Measurements from ENCODE around the gene CEACAM20. TPM values are rescaled to one million over a fixed set of nuclear protein-coding genes. Genes with fewer than 3 reads are reported as not detected.
"Not testable (repeated sequence)": the region's sequence is repeated elsewhere in the genome, so short reads cannot be mapped to it uniquely, and the experiment has no call there.

CEACAM20 gene
- total and polyA plus RNA-seq, 11 donors, result not detected

DNA sequence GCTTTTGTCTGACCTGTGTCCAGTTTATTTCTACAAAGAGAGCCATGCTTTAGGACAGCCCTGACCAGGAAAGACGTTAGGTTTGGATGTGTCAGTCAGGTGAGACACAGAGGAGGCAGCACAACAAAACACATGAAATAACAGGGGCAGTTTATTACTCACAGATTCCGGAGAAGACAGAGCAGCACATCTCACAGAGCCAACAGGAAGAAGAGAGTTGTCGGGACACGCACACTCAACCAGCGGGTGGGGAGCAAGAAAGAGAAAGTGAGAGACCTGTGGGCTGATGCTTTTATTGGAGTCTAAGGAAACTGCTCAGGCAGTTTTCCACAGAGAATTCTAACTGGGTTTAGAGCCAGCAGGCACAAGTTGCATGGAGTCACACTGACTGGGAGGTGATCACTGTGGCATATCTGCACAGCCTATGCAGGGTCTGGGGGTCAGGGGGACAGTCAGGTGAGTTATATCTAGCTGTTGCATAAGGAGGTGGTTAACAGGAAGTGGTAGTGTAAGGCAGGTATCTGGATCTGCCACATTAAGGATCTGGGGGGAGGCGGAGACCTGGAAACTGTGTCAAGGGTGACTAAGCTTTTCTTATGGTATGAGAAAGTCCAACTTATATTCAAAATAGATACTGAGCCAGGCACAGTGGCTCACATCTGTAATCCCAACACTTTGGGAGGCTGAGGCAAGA is 24.1 kb upstream of the CEACAM20 start:
- intact Hi-C loops (cut with DNase I), result no loop called here
- H3K9me3 ChIP-seq, result no peaks in the 10 kb centered on the region
- no peak overlapping the region for H3K4me3 ChIP-seq
- TF ChIP-seq POLR2A (IDR thresholded peaks at IDR 0.05), result no peak
- TF ChIP-seq, protein P1, sequence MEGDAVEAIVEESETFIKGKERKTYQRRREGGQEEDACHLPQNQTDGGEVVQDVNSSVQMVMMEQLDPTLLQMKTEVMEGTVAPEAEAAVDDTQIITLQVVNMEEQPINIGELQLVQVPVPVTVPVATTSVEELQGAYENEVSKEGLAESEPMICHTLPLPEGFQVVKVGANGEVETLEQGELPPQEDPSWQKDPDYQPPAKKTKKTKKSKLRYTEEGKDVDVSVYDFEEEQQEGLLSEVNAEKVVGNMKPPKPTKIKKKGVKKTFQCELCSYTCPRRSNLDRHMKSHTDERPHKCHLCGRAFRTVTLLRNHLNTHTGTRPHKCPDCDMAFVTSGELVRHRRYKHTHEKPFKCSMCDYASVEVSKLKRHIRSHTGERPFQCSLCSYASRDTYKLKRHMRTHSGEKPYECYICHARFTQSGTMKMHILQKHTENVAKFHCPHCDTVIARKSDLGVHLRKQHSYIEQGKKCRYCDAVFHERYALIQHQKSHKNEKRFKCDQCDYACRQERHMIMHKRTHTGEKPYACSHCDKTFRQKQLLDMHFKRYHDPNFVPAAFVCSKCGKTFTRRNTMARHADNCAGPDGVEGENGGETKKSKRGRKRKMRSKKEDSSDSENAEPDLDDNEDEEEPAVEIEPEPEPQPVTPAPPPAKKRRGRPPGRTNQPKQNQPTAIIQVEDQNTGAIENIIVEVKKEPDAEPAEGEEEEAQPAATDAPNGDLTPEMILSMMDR (IDR thresholded peaks at IDR 0.05), result no peak
- DNase-seq (no peak), ATAC-seq (no peak)
- no peaks in the 10 kb centered on the region for H3K4me1 ChIP-seq
- H3K27me3 ChIP-seq, result no peaks in the 10 kb centered on the region
- no peak overlapping the region for H3K27ac ChIP-seq
- WGBS, 4 donors, result 61 to 66% (median 65%) methylated on average over 6 of the region's 6 CpGs
- H3K36me3 ChIP-seq, result no peaks in the 10 kb centered on the region

DNA sequence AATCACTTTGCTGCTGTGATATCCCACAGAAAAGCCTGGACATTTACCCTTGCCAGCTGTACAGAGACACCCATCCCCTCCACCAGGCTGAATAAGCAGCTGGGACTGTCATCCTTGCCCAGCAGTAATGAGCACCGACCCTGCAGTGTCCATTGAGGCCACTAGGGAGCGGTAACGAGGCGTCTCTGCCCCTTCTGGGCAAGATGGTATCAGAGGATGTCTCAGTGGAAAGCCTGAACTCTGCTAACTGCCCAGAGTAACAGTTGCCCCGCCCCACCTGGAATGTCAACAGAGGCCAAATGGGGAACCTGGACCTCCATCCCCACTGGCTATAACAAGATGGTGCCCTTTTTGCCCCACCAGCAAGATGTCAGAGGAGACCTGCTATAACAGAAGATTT is 22.8 kb upstream of the CEACAM20 start:
- H3K4me3 ChIP-seq, result no peak overlapping the region
- H3K9me3 ChIP-seq, result no peaks in the 10 kb centered on the region
- H3K27ac ChIP-seq, result no peak overlapping the region
- WGBS, 4 donors, result 5 to 10% (median 7%) methylated on average over 5 of the region's 5 CpGs
- H3K36me3 ChIP-seq, result no peaks in the 10 kb centered on the region
- intact Hi-C loops (cut with DNase I), result no loop called here
- TF ChIP-seq, protein P1 (IDR thresholded peaks at IDR 0.05), result peak in 7 of 12 donors; percentile 16 to 53 (median 34)
- no peak for TF ChIP-seq POLR2A (IDR thresholded peaks at IDR 0.05)
- ATAC-seq (no peak), DNase-seq (no peak)
- no peaks in the 10 kb centered on the region for H3K4me1 ChIP-seq
- H3K27me3 ChIP-seq, result no peaks in the 10 kb centered on the region

DNA sequence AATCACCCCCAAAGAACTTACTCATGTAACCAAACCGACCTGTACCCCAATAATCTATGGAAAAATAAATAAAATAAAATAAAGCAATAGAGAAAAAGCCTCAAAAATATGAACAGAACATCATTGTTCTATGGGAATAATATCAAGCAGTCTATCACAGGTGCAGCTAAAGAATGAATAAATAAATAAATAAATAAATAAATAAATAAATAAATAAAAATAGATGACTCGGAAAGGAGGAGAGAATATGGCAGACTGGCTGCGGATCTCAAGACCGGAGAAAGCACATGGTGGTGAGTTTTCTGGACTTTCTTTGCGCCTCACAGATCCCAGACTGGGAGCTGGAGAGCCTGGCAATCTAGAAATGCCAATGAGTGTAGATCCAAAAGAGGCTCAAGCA is 22.4 kb upstream of the CEACAM20 start:
- DNase-seq, result no peak
- no peak overlapping the region for H3K4me3 ChIP-seq
- no peaks in the 10 kb centered on the region for H3K27me3 ChIP-seq
- intact Hi-C loops (cut with DNase I), result no loop called here
- H3K36me3 ChIP-seq, result no peaks in the 10 kb centered on the region
- no peak for ATAC-seq
- no peaks in the 10 kb centered on the region for H3K9me3 ChIP-seq
- H3K27ac ChIP-seq, result no peak overlapping the region
- 70 to 82% (median 78%) methylated on average over 5 of the region's 5 CpGs for WGBS, 4 donors
- TF ChIP-seq, protein P1 (IDR thresholded peaks at IDR 0.05), result no peak
- TF ChIP-seq POLR2A (IDR thresholded peaks at IDR 0.05), result no peak
- no peaks in the 10 kb centered on the region for H3K4me1 ChIP-seq

DNA sequence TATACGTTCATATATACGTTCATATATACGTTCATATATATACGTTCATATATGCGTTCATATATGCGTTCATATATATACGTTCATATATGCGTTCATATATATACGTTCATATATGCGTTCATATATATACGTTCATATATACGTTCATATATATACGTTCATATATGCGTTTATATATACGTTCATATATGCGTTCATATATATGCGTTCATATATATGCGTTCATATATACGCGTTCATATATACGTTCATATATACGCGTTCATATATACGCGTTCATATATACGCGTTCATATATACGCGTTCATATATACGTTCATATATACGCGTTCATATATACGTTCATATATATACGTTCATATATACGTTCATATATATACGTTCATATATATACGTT is 21.5 kb upstream of the CEACAM20 start:
- H3K9me3 ChIP-seq; intact Hi-C loops (cut with DNase I); H3K4me3 ChIP-seq; DNase-seq; ATAC-seq; H3K4me1 ChIP-seq; H3K27me3 ChIP-seq; H3K27ac ChIP-seq; H3K36me3 ChIP-seq: not testable (repeated sequence)
- 86 to 93% (median 92%) methylated on average over 37 of the region's 37 CpGs for WGBS, 4 donors

DNA sequence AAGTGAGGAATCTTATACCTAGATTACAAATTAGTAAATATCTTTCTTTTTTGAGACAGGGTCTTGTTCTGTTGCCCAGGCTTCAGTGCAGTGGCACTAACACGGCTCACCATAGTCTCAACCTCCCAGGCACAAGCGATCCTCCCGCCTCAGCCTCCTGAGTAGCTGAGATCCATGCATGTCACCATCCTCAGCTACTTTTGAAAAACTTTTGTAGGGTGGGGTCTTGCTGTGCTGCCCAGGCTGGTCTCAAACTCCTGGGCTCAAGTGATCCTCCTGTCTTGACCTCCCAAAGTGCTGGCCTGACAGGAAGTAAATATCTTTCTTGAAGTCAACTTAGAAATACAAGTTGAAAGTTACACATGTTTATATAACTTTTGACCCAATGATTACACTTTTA is 20.0 kb upstream of the CEACAM20 start:
- TF ChIP-seq, protein P1 (IDR thresholded peaks at IDR 0.05), result no peak
- no peak for TF ChIP-seq POLR2A (IDR thresholded peaks at IDR 0.05)
- H3K27ac ChIP-seq, result no peak overlapping the region
- H3K36me3 ChIP-seq, result no peaks in the 10 kb centered on the region
- no peak overlapping the region for H3K4me3 ChIP-seq
- 94 to 100% (median 96%) methylated on average over 3 of the region's 3 CpGs for WGBS, 4 donors
- no peak for ATAC-seq
- no peaks in the 10 kb centered on the region for H3K9me3 ChIP-seq
- no peak for DNase-seq
- intact Hi-C loops (cut with DNase I), result no loop called here
- peaks cover 0 to 5% (median 0%) of the 10 kb centered on the region in 9 donors for H3K27me3 ChIP-seq
- H3K4me1 ChIP-seq, result no peaks in the 10 kb centered on the region

Measured in heart left ventricle (tissue), 16 donors.